GM19240 (cell line): ENCODE data around the gene ASPRV1.
"Not testable (repeated sequence)": the region's sequence is repeated elsewhere in the genome, so short reads cannot be mapped to it uniquely, and the experiment has no call there.

Experiments
- DNase-seq: peaks from one replicate; pipeline ENCODE4 v3.0.0; 2011; ENCODE audit warnings: low spot score; ENCODE audit not compliant: insufficient read length

Gene ASPRV1

DNA sequence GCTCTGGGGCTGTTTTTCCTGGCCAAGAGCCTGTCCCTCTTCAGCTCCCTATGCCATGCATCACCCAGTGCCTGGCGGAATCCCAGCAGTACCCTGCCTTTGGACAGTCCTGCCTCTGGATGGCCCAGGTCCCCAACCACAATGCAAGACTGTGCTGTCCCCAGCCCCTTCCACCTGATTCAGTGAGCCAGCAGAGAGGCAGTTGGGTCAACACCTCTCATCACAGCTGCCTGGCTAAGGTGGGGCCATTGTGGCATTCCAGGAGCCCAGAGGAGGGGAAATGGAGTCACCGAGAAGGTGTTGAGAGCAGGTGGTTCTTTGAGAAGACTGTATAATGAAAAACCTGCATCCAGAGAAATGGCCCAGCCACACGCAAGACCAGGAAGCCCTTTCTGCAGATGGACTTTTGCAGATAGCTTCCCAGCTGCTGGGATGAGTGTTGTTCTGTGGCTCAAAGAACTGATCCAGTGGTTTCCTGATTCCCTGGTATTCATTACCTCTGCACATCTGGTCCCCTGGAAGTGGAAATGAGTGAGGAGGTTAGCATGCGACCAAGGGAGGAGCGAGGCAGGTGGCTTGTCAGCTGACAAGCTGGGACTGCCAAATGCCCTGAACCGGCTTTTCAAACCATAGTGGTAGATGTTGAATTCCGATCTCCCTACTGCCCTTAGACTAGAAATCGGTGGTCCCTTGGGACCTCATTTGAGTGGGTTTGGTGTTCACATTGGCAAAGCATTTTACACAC is 1.7 kb upstream of the ASPRV1 start:
- DNase-seq: no peak

GRCh38 chr2:69960821-69961220 is 610 bp downstream of the ASPRV1 start:
- no peak for DNase-seq

DNA sequence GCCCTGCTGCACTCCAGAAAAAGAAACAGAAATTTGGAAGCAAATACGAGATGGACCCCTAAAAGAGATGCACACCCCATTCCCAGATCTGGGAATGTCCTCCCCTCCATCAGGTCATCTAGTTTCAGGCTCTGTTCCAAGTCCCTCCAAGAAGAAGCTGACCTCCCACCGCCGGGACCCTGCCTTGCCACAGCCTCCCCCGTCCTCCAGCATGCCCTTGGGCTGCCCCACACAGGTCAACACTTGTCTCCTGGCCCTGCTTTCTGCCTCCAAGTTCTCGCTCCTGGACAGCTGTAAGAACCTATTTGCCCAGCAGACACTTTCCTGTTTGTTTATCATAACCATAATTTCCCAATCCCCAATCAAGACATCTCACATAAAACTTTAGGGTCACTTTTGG is 2.0 kb downstream of the ASPRV1 start:
- DNase-seq: no peak

- no peak for DNase-seq
These were observed 3.0 kb downstream of the ASPRV1 start for GRCh38 chr2:69958480-69958879.

DNA sequence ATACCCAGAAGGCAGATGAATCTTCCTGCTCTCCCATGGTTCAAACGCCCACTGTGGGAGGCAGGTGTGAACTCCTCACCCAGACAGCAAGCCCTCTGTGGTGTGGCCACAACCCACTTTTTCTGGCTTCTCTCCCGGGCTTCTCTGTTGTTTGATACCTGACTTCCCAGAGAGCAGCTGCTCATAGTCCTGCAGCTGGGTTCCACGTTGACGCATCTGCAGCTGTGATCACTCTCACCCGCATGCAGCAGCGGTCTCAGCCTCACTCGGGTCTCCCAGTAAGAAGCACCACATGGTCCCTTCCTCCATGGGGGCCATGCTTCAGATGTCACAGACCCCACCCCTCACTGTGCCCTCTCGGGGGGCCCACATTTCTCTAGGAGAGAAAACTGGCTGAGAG is 3.5 kb downstream of the ASPRV1 start:
- DNase-seq: no peak

- DNase-seq: no peak
These were observed 4.9 kb downstream of the ASPRV1 start for GRCh38 chr2:69956475-69956979.

DNA sequence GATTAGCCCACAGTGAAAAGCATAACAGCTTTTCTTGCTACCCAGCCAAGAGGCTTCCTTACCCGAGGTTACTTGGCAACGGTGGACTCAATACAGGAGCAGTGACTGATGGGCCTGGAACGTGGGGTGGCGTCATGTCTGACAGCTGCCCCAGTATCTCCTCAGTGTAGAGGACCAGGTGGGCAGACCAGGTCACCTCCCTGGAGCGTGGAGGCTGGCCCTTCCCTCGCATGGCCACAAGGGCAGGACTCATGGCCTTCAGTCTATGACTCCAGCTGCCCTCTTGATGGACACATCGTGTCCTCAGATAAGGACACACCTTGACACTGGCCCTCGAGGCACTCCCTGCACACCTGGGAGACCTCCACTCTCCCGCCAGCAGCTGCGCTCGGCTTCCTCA is 6.4 kb downstream of the ASPRV1 start:
- DNase-seq: no peak

DNA sequence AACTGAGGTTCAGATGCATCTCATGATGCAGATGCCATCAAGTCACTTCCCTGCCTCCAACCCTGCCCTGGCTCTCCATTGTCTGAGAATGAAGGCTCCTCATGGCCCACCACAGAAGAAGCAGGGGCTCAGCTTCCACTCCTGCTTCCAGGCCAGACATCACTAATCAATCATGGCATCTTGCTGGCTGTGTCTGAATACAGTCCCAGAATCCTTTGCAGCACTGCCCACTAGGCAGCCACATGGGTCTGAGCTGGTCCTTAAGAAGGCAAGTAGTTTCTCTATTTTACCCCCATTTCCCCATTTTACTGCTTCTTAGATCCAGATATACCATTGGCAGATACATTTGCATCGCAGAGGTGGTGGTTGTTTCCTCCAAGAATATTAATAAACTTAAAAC is 7.3 kb downstream of the ASPRV1 start:
- DNase-seq: no peak

DNA sequence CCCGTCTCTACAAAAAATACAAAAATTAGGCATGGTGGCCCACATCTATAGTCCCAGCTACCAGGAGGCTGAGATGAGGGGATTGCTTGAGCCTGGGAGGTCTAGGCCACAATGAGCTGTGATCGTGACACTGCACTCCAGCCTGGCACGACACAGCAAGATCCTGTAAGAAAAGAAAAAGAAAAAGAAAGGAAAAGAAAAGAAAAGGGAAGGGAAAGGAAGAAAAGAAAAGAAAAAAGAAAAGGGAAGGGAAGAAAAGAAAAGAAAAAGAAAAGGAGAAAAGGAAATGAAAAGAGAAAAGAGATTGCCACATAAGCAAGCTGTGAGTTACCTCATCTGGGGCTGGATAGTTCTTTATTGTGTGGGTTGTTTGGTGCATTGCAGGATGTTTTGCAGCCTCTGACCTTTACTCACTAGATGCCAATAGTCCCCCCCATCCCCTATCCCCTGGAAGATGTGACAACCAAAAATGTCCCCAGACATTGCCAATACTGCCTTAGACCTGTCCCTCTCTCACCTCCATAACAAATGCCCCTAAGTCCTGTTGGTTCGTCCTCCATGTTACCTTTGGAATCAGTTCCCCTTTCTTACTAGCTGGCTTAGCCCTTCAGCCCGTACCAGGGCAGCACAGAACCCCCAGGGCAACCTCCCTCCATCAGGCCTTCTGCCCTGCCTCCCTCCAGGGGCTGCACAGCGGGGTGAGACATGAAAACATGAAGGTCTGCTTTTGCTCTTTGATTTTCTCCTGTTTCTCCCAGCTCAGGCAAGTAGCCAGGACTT is 8.9 kb downstream of the ASPRV1 start:
- no peak for DNase-seq

DNA sequence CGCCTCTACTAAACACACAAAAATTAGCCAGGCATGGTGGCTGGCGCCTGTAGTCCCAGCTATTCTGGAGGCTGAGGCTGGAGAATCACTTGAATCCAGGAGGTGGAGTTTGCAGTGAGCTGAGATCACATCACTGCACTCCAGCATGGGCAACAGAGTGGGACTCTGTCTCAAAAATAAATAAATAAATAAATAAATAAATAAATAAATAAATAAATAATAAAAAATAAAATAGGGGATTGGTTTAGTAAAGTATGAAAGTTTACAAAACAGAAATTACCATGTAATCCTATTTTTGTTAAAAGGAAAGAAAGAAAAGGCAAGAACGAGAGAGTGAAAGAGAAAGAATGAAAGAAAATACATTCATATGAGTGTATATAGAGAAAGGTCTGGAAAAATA is 10.8 kb downstream of the ASPRV1 start:
- DNase-seq: not testable (repeated sequence)

- no peak for DNase-seq
These were observed 11.2 kb downstream of the ASPRV1 start for GRCh38 chr2:69950241-69950640.

GRCh38 chr2:69948963-69949645 is 12.3 kb downstream of the ASPRV1 start:
- DNase-seq: no peak

GRCh38 chr2:69948032-69948962 is 13.1 kb downstream of the ASPRV1 start:
- DNase-seq: no peak

GRCh38 chr2:69947325-69947931 is 14.0 kb downstream of the ASPRV1 start:
- DNase-seq: no peak

GRCh38 chr2:69946351-69947324 is 14.8 kb downstream of the ASPRV1 start:
- DNase-seq: peak; percentile 46

GRCh38 chr2:69945941-69946340 is 15.5 kb downstream of the ASPRV1 start:
- DNase-seq: no peak

- no peak for DNase-seq
These were observed 16.0 kb downstream of the ASPRV1 start for GRCh38 chr2:69945441-69945840.

GRCh38 chr2:69944756-69945155 is 16.7 kb downstream of the ASPRV1 start:
- DNase-seq: no peak

DNA sequence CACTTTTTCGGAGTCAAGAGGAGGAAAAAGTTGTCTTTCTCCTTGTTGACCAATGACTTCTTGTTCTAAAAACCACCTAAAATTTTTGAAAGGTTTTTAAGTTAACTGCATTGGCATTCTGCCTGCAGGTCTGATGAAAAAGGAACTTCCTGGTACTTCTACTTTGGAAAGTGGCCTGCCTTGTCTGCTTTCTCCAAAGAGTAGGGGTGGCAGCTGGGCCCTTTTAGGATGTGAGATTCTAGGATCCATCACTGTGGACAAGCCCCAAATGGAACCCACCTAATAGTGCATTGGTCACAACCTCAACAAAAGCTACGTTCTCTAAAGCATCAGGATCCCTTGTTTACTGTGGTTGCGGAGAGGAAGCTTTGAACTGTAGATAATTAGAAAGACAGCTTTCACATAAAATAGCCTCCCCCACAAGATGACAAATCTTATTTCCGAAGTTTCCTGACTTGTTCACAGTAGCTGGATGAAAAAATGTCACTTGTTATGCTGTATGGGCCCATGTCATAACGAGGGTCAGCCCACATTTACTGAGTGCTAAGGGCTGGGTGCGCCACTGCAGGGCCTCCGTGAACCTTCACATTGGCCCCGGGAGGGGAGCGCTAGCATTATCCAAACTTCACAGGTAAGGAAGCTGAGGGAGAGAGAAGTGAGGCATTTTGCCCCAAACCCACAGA is 17.4 kb downstream of the ASPRV1 start:
- DNase-seq: no peak
